WTC11 (cell line): ENCODE measurements around the gene NNT.

ENCODE experiments used
- TF ChIP-seq, protein P1 (sequence below): fragments of 200-600 bp; IDR thresholded peaks from 2 replicates; pipeline ENCODE4 v1.8.0; 2022; ENCODE audit warnings: antibody characterized with exemption
- TF ChIP-seq, protein P2 (sequence below): sonication (generic); formaldehyde crosslinking; IDR thresholded peaks from 2 replicates; pipeline ENCODE4 v1.8.1; 2023; ENCODE audit warnings: mild to moderate bottlenecking, missing genetic modification reagents, moderate library complexity

DNA sequence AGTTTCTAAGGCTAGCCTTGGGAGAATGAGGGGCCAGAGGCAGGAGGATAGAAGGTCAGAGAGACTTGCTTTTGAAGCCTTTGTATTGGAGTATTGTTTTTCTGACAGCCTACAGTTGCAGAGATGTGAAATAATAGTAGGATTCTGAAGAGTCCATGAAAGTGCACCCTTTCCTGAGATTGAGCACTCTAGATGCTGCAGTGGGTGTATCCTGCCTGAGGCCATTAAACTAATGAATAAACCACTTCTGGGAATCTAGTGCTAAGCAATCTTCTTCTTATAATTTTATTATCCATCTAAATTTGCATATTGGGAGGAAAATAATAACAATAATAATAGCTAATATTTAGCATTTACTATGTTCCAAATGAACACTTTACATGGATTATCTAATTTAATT, 19.3 kb upstream of the NNT start:
- TF ChIP-seq, protein P1, sequence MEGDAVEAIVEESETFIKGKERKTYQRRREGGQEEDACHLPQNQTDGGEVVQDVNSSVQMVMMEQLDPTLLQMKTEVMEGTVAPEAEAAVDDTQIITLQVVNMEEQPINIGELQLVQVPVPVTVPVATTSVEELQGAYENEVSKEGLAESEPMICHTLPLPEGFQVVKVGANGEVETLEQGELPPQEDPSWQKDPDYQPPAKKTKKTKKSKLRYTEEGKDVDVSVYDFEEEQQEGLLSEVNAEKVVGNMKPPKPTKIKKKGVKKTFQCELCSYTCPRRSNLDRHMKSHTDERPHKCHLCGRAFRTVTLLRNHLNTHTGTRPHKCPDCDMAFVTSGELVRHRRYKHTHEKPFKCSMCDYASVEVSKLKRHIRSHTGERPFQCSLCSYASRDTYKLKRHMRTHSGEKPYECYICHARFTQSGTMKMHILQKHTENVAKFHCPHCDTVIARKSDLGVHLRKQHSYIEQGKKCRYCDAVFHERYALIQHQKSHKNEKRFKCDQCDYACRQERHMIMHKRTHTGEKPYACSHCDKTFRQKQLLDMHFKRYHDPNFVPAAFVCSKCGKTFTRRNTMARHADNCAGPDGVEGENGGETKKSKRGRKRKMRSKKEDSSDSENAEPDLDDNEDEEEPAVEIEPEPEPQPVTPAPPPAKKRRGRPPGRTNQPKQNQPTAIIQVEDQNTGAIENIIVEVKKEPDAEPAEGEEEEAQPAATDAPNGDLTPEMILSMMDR: no peak
- TF ChIP-seq, protein P2, sequence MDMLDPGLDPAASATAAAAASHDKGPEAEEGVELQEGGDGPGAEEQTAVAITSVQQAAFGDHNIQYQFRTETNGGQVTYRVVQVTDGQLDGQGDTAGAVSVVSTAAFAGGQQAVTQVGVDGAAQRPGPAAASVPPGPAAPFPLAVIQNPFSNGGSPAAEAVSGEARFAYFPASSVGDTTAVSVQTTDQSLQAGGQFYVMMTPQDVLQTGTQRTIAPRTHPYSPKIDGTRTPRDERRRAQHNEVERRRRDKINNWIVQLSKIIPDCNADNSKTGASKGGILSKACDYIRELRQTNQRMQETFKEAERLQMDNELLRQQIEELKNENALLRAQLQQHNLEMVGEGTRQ (CRISPR knock-in tag): no peak
